CD14-positive monocyte (primary cell): Measurements from ENCODE around the gene RCCD1. TPM values are rescaled to one million over a fixed set of nuclear protein-coding genes. Genes with fewer than 3 reads are reported as not detected.
A peak's percentile ranks its signal among the peaks of the same experiment; 100 is the strongest.

Source experiments
- DNase-seq, 3 donors: peaks; one replicate each; pipeline ENCODE4 v3.0.0-alpha.2; 2011 to 2022
- H2AFZ ChIP-seq: 2 replicates; pipeline ENCODE4 v1.6.0; 2012; ENCODE audit warnings: mild to moderate bottlenecking, low read depth, low read length, inconsistent platforms; ENCODE audit not compliant: insufficient read depth, poor library complexity, severe bottlenecking
- H3K27ac ChIP-seq, 2 donors: 1 replicate in 1 of 2; 2 replicates in 1 of 2; pipeline ENCODE4 v1.5.1; 2012 to 2013; ENCODE audit warnings: low read length in 2 of 2, control low read depth in 1 of 2, inconsistent platforms in 1 of 2, low read depth in 1 of 2, mild to moderate bottlenecking in 1 of 2
- H3K27me3 ChIP-seq, 2 donors: one replicate each; pipeline versions ENCODE4 v1.6.0 to v1.6.1; 2011 to 2013; ENCODE audit warnings: low read length in 2 of 2; ENCODE audit not compliant: control insufficient read depth in 2 of 2, insufficient read depth in 2 of 2
- H3K36me3 ChIP-seq, 2 donors: replicated peaks in 1 of 2; 1 replicate in 1 of 2; 2 replicates in 1 of 2; pipeline versions ENCODE4 v1.5.1 to v1.6.1; 2012 to 2013; ENCODE audit warnings: low read length in 2 of 2, control low read depth in 1 of 2, inconsistent platforms in 1 of 2, mild to moderate bottlenecking in 1 of 2; ENCODE audit not compliant: insufficient read depth in 2 of 2, control insufficient read depth in 1 of 2
- H3K4me1 ChIP-seq, 2 donors: 1 replicate in 1 of 2; 2 replicates in 1 of 2; pipeline versions ENCODE4 v1.5.1 to v1.6.1; 2012 to 2013; ENCODE audit warnings: low read length in 2 of 2, control low read depth in 1 of 2, inconsistent platforms in 1 of 2, mild to moderate bottlenecking in 1 of 2, moderate library complexity in 1 of 2; ENCODE audit not compliant: insufficient read depth in 2 of 2, control insufficient read depth in 1 of 2
- H3K4me2 ChIP-seq: replicated peaks from 2 replicates; pipeline ENCODE3; 2012; ENCODE audit warnings: low read length, moderate library complexity, mild to moderate bottlenecking; ENCODE audit not compliant: poor library complexity, severe bottlenecking; ENCODE audit errors: extremely low read depth
- H3K4me3 ChIP-seq, 3 experiments: fragments of 200-600 bp in 1 of 3; sonication (generic) in 1 of 3; replicated peaks in 1 of 3; 1 replicate in 2 of 3; 2 replicates in 1 of 3; pipeline ENCODE4 v1.5.1; 2011 to 2013; ENCODE audit warnings: low read length in 3 of 3, mild to moderate bottlenecking in 3 of 3, control low read depth in 2 of 3, low read depth in 2 of 3, inconsistent platforms in 1 of 3, moderate library complexity in 1 of 3
- H3K79me2 ChIP-seq: 2 replicates; pipeline ENCODE4 v1.6.0; 2012; ENCODE audit warnings: mild to moderate bottlenecking, control low read depth, inconsistent platforms, low read length, moderate library complexity; ENCODE audit not compliant: insufficient read depth
- H3K9ac ChIP-seq: 2 replicates; pipeline ENCODE4 v1.6.0; 2017; ENCODE audit warnings: low read length, mild to moderate bottlenecking; ENCODE audit not compliant: insufficient read depth, poor library complexity, severe bottlenecking
- H3K9me3 ChIP-seq, 2 donors: replicated peaks in 1 of 2; 1 replicate in 1 of 2; 2 replicates in 1 of 2; pipeline versions ENCODE4 v1.5.1 to v1.6.1; 2012 to 2013; ENCODE audit warnings: low read length in 2 of 2, control low read depth in 1 of 2; ENCODE audit not compliant: control insufficient read depth in 1 of 2, insufficient read depth in 1 of 2
- H4K20me1 ChIP-seq: 2 replicates; pipeline ENCODE4 v1.6.0; 2012; ENCODE audit warnings: mild to moderate bottlenecking, low read length, control low read depth, moderate library complexity; ENCODE audit not compliant: insufficient read depth
- H3K27ac Mint-ChIP-seq, 7 donors: one replicate each; pipeline ENCODE4 v1.8.0; 2020; ENCODE audit warnings: mild to moderate bottlenecking in 7 of 7, mixed read lengths in 7 of 7, moderate library complexity in 6 of 7, inconsistent platforms in 2 of 7
- H3K27me3 Mint-ChIP-seq, 3 donors: one replicate each; pipeline ENCODE4 v1.8.0; 2021 to 2022; ENCODE audit warnings: low read depth in 3 of 3, mild to moderate bottlenecking in 3 of 3, mixed read lengths in 3 of 3, moderate library complexity in 3 of 3, inconsistent platforms in 1 of 3
- H3K36me3 Mint-ChIP-seq, 2 donors: one replicate each; pipeline ENCODE4 v1.8.0; 2020; ENCODE audit warnings: mixed read lengths in 2 of 2, inconsistent platforms in 1 of 2, mild to moderate bottlenecking in 1 of 2
- H3K4me1 Mint-ChIP-seq: one replicate; pipeline ENCODE4 v1.8.0; 2020; ENCODE audit warnings: mild to moderate bottlenecking, mixed read lengths
- H3K4me3 Mint-ChIP-seq, 2 donors: one replicate each; pipeline ENCODE4 v1.8.0; 2020; ENCODE audit warnings: mild to moderate bottlenecking in 2 of 2, mixed read lengths in 2 of 2, moderate library complexity in 1 of 2
- H3K9me3 Mint-ChIP-seq, 7 donors: one replicate each; pipeline ENCODE4 v1.8.0; 2020 to 2022; ENCODE audit warnings: mixed read lengths in 7 of 7, mild to moderate bottlenecking in 6 of 7, moderate library complexity in 6 of 7, inconsistent platforms in 2 of 7
- WGBS: methylation state at CpG from one replicate; pipeline ENCODE4 v1.1.5; 2013; ENCODE audit warnings: missing lambda C conversion rate; ENCODE audit not compliant: insufficient coverage; 5-methylcytosine and 5-hydroxymethylcytosine counted together
- intact Hi-C, 2 donors: fragments of 100-400 bp; cut with micrococcal nuclease; formaldehyde crosslinking; loops; one replicate each; pipeline versions ENCODE4 v1.15.0 to v1.15.1; 2023
- polyA plus RNA-seq, 3 donors: library from polyadenylated mRNA; depleted of rRNA in 1 of 3; unstranded in 2 of 3; stranded (reverse) in 1 of 3; fragments of 300-500 nt in 2 of 3; fragments of >200 nt in 1 of 3; fragmentation: Illumina TruSeq in 2 of 3; gene quantifications; 1 replicate in 2 of 3; 2 replicates in 1 of 3; pipeline ENCODE4 v1.2.3, GENCODE V29; 2012 to 2021
- TF ChIP-seq, protein P1 (sequence below): fragments of 200-600 bp; IDR thresholded peaks from one replicate; pipeline ENCODE4 v1.8.0; 2022; ENCODE audit warnings: antibody characterized with exemption, mild to moderate bottlenecking

The RCCD1 gene
- polyA plus RNA-seq, 3 donors: 1.2 to 2.8 (median 1.5) TPM

GRCh38 chr15:90932660-90932991, 22.1 kb upstream of the RCCD1 start:
- Histone ChIP-seq H3K27ac (peak overlapping the region in 1 of 2 donors; percentile 81), H3K9me3 (no peaks in the 10 kb centered on the region), H3K79me2 (peaks cover 35% of the 10 kb centered on the region), H3K4me2 (peak overlapping the region; percentile 98), H3K4me1 (peaks cover 63 to 86% of the 10 kb centered on the region in 2 donors), H2AFZ (peak overlapping the region; percentile 88), H3K27me3 (no peaks in the 10 kb centered on the region), H3K9ac (peak overlapping the region; percentile 77), H3K4me3 (peak overlapping the region in 2 of 3 experiments; percentile 51 to 81), H3K36me3 (no peaks in the 10 kb centered on the region), H4K20me1 (no peaks in the 10 kb centered on the region)
- TF ChIP-seq, protein P1, sequence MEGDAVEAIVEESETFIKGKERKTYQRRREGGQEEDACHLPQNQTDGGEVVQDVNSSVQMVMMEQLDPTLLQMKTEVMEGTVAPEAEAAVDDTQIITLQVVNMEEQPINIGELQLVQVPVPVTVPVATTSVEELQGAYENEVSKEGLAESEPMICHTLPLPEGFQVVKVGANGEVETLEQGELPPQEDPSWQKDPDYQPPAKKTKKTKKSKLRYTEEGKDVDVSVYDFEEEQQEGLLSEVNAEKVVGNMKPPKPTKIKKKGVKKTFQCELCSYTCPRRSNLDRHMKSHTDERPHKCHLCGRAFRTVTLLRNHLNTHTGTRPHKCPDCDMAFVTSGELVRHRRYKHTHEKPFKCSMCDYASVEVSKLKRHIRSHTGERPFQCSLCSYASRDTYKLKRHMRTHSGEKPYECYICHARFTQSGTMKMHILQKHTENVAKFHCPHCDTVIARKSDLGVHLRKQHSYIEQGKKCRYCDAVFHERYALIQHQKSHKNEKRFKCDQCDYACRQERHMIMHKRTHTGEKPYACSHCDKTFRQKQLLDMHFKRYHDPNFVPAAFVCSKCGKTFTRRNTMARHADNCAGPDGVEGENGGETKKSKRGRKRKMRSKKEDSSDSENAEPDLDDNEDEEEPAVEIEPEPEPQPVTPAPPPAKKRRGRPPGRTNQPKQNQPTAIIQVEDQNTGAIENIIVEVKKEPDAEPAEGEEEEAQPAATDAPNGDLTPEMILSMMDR: peak; percentile 55
- H3K4me3 Mint-ChIP-seq: peak overlapping the region in 1 of 2 donors; percentile 46
- H3K9me3 Mint-ChIP-seq: no peaks in the 10 kb centered on the region
- H3K36me3 Mint-ChIP-seq: peaks cover 10% of the 10 kb centered on the region in 2 donors
- peaks cover 53% of the 10 kb centered on the region for H3K4me1 Mint-ChIP-seq
- peaks cover 0 to 2% (median 0%) of the 10 kb centered on the region in 3 donors for H3K27me3 Mint-ChIP-seq
- no peak for DNase-seq
- WGBS: 0% methylated on average over 4 of the region's 5 CpGs
- intact Hi-C loops: loop anchor here in 1 of 2 donors (5.0 kb wide), 1 partner anchor 35 kb away; no protein-coding TSS in a partner anchor
- peak overlapping the region; percentile 80 to 97 (median 89) for H3K27ac Mint-ChIP-seq

DNA sequence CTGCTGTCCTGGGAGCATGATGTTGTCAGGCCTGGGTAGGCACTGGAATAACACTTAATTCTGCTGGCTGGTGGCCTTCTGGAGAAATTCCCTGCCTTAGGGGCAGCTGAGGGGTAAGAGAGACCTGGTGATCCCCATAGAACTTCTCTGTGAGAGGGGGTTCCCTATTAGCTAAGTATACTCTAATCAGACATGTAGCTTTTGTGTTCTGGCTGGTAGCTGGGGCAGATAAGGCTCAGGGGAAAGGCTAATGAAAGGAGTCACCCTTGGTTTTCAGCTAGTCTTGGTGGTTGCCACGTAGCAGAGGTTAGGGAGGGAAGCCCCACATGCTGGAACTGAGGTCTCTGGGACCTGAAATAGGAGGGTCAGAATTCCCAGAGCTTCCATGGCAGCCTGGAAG, 21.4 kb upstream of the RCCD1 start:
- H3K27me3 Mint-ChIP-seq: peaks cover 0 to 2% (median 0%) of the 10 kb centered on the region in 3 donors
- WGBS: 91% methylated on average over 1 of the region's 1 CpG
- Histone ChIP-seq H3K9me3 (no peaks in the 10 kb centered on the region), H3K27me3 (no peaks in the 10 kb centered on the region), H4K20me1 (no peaks in the 10 kb centered on the region), H3K36me3 (peaks cover 0 to 5% of the 10 kb centered on the region in 2 donors), H3K79me2 (peaks cover 35% of the 10 kb centered on the region), H3K4me2 (no peak overlapping the region), H3K4me3 (no peak overlapping the region), H3K9ac (no peak overlapping the region), H3K27ac (no peak overlapping the region), H2AFZ (no peak overlapping the region), H3K4me1 (peaks cover 57 to 79% of the 10 kb centered on the region in 2 donors)
- peaks cover 50% of the 10 kb centered on the region for H3K4me1 Mint-ChIP-seq
- DNase-seq: peak in 1 of 3 donors; percentile 3
- H3K4me3 Mint-ChIP-seq: no peak overlapping the region
- H3K9me3 Mint-ChIP-seq: no peaks in the 10 kb centered on the region
- peaks cover 11 to 14% of the 10 kb centered on the region in 2 donors for H3K36me3 Mint-ChIP-seq
- peak overlapping the region in 3 of 7 donors; percentile 30 to 41 (median 40) for H3K27ac Mint-ChIP-seq
- TF ChIP-seq, protein P1: no peak
- intact Hi-C loops: loop anchor here in 1 of 2 donors (5.0 kb wide), 1 partner anchor 36 kb away; no protein-coding TSS in a partner anchor
